HepG2 (cell line): ENCODE measurements around the gene KIAA1755.

Experiments
- ATF7-NPFF ChIP-seq: sonication (generic); formaldehyde crosslinking; IDR thresholded peaks from 2 replicates; pipeline ENCODE4 v1.8.1; 2023; ENCODE audit warnings: mild to moderate bottlenecking, low read depth, missing genetic modification reagents, moderate library complexity
- CBX2 ChIP-seq, 2 experiments: fragments of 200-600 bp in 1 of 2; sonication (generic); formaldehyde crosslinking in 1 of 2; IDR thresholded peaks; 2 replicates each; pipeline versions ENCODE4 v1.7.0 to v1.8.1; 2018 to 2022; ENCODE audit warnings: low read depth in 2 of 2, low read length in 1 of 2, mild to moderate bottlenecking in 1 of 2, missing genetic modification reagents in 1 of 2
- CTCF ChIP-seq: sonication (generic); formaldehyde crosslinking; IDR thresholded peaks from 2 replicates; pipeline ENCODE4 v1.5.0; 2020; ENCODE audit warnings: mild to moderate bottlenecking, missing genetic modification reagents, moderate library complexity
- KDM6A ChIP-seq: IDR thresholded peaks from 2 replicates; pipeline ENCODE4 v1.6.1; 2016; ENCODE audit warnings: low read depth
- NFRKB ChIP-seq: fragments of 450-650 bp; IDR thresholded peaks from 2 replicates; pipeline ENCODE4 v1.6.1; 2017
- POLR2AphosphoS5 ChIP-seq: IDR thresholded peaks from 2 replicates; pipeline ENCODE4 v1.6.1; 2012; ENCODE audit warnings: low read depth, low read length
- REST ChIP-seq, 2 experiments: IDR thresholded peaks; 2 replicates each; pipeline ENCODE4 v1.6.1; 2011 to 2012; ENCODE audit warnings: low read length in 2 of 2, borderline replicate concordance in 1 of 2, low read depth in 1 of 2, mild to moderate bottlenecking in 1 of 2, moderate library complexity in 1 of 2
- SIN3B ChIP-seq: fragments of 150-350 bp; IDR thresholded peaks from 2 replicates; pipeline ENCODE4 v1.6.1; 2014; ENCODE audit warnings: low read length
- SMARCC2 ChIP-seq: fragments of 450-650 bp; IDR thresholded peaks from 2 replicates; pipeline ENCODE4 v1.6.1; 2017; ENCODE audit warnings: antibody characterized with exemption, mild to moderate bottlenecking
- SP1 ChIP-seq, 2 experiments: fragments of 450-650 bp in 1 of 2; sonication (generic) in 1 of 2; formaldehyde crosslinking in 1 of 2; IDR thresholded peaks; 2 replicates each; pipeline versions ENCODE4 v1.4.0 to v1.6.1; 2016 to 2020; ENCODE audit warnings: missing genetic modification reagents in 1 of 2
- ZNF501 ChIP-seq: sonication (generic); formaldehyde crosslinking; IDR thresholded peaks from 2 replicates; pipeline ENCODE4 v1.5.1; 2020; ENCODE audit warnings: mild to moderate bottlenecking, moderate library complexity, missing genetic modification reagents
- TF ChIP-seq, protein P1 (sequence below): IDR thresholded peaks from 2 replicates; pipeline ENCODE4 v1.6.1; 2018; ENCODE audit warnings: missing genetic modification reagents, mild to moderate bottlenecking, missing compliant biosample characterization
- TF ChIP-seq, protein P2 (sequence below): sonication (generic); formaldehyde crosslinking; IDR thresholded peaks from 2 replicates; pipeline ENCODE4 v1.4.0; 2020; ENCODE audit warnings: missing genetic modification reagents

- no peak for TF ChIP-seq ATF7-NPFF (CRISPR knock-in tag)
- TF ChIP-seq, protein P1, sequence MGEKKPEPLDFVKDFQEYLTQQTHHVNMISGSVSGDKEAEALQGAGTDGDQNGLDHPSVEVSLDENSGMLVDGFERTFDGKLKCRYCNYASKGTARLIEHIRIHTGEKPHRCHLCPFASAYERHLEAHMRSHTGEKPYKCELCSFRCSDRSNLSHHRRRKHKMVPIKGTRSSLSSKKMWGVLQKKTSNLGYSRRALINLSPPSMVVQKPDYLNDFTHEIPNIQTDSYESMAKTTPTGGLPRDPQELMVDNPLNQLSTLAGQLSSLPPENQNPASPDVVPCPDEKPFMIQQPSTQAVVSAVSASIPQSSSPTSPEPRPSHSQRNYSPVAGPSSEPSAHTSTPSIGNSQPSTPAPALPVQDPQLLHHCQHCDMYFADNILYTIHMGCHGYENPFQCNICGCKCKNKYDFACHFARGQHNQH (CRISPR knock-in tag) = no peak
- TF ChIP-seq, protein P2, sequence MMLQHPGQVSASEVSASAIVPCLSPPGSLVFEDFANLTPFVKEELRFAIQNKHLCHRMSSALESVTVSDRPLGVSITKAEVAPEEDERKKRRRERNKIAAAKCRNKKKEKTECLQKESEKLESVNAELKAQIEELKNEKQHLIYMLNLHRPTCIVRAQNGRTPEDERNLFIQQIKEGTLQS (CRISPR knock-in tag) = no peak
- TF ChIP-seq CTCF (CRISPR knock-in tag) = no peak
- no peak for TF ChIP-seq SIN3B
- TF ChIP-seq NFRKB = no peak
- TF ChIP-seq POLR2AphosphoS5 = no peak
- TF ChIP-seq KDM6A = no peak
- no peak for TF ChIP-seq REST (IDR thresholded peaks at IDR 0.05; ENCODE audit: borderline replicate concordance in 1 of 2, low read depth in 1 of 2, low read length in 2 of 2)
- no peak for TF ChIP-seq ZNF501 (CRISPR knock-in tag)
- TF ChIP-seq SMARCC2 = no peak
- TF ChIP-seq CBX2 (IDR thresholded peaks at IDR 0.05; ENCODE audit: low read depth, low read length) = no peak
- no peak for TF ChIP-seq CBX2 (CRISPR knock-in tag; IDR thresholded peaks at IDR 0.05; ENCODE audit: low read depth)
- no peak for TF ChIP-seq SP1 (IDR thresholded peaks at IDR 0.05)
- no peak for TF ChIP-seq SP1 (CRISPR knock-in tag; IDR thresholded peaks at IDR 0.05)
Measured at GRCh38 chr20:38193586-38194105, 66.9 kb downstream of the KIAA1755 start.
